A549 (cell line): ENCODE data around the gene ADSL. TPM values are rescaled to one million over a fixed set of nuclear protein-coding genes. Genes with fewer than 3 reads are reported as not detected.

Experiments used
- ATAC-seq, 2 experiments: fragments of 200-7000 bp in 1 of 2; fragments of >200 bp in 1 of 2; cut with Nextera tagmentation in 1 of 2; cut with Tn5 transposase in 1 of 2; 3 replicates each; pipeline versions ENCODE4 v1.8.0 to v1.9.1; 2018 to 2020; ENCODE audit warnings: mild to moderate bottlenecking in 1 of 2, moderate library complexity in 1 of 2
- CTCF ChIA-PET: fragments of 300-600 bp; sonication (Branson Sonifier 250); formaldehyde crosslinking; extraction: SDS; loops from one replicate; lab custom pipeline; 2021; ENCODE audit warnings: antibody characterized with exemption, inconsistent platforms; lab: Yijun Ruan, JAX
- POLR2A ChIA-PET: fragments of 350-600 bp; formaldehyde crosslinking; extraction: SDS; loops from one replicate; lab custom pipeline; 2021; ENCODE audit warnings: antibody characterized with exemption, inconsistent platforms; lab: Yijun Ruan, JAX
- DNase-seq, 2 experiments: peaks; one replicate each; pipeline versions ENCODE4 v3.0.0 to v3.0.0-alpha.2; 2011 to 2016; ENCODE audit warnings: low read depth in 1 of 2, low spot score in 1 of 2
- FAIRE-seq: peaks from 2 replicates; lab custom pipeline; 2011; peaks lifted over from hg19 to GRCh38; lab: Jason Lieb, UNC
- H3K27ac ChIP-seq, 2 experiments: fragments of >200 bp; sonication (Bioruptor Twin); formaldehyde crosslinking; 3 replicates each; pipeline ENCODE4 v1.5.1; 2016 to 2017
- H3K4me1 ChIP-seq: fragments of >200 bp; sonication (Bioruptor Twin); formaldehyde crosslinking; 3 replicates; pipeline ENCODE4 v1.6.1; 2016
- H3K4me2 ChIP-seq: fragments of >200 bp; sonication (Bioruptor Twin); formaldehyde crosslinking; 3 replicates; pipeline ENCODE4 v1.6.1; 2016
- H3K4me3 ChIP-seq: fragments of >200 bp; sonication (Bioruptor Twin); formaldehyde crosslinking; 3 replicates; pipeline ENCODE4 v1.5.1; 2016
- H3K9me3 ChIP-seq: fragments of >200 bp; sonication (Bioruptor Twin); formaldehyde crosslinking; 3 replicates; pipeline ENCODE4 v1.6.1; 2016
- BHLHE40 ChIP-seq: IDR thresholded peaks from 2 replicates; pipeline ENCODE4 v1.6.1; 2012; ENCODE audit warnings: low read depth, low read length, inconsistent platforms
- EHF ChIP-seq: fragments of 250-450 bp; sonication (Bioruptor Pico); IDR thresholded peaks from 2 replicates; pipeline ENCODE4 v1.5.0; 2020; ENCODE audit warnings: mild to moderate bottlenecking
- EHMT2 ChIP-seq: fragments of 200-600 bp; sonication (generic); IDR thresholded peaks from 2 replicates; pipeline ENCODE4 v1.6.1; 2016; ENCODE audit warnings: antibody characterized with exemption, low read depth, mild to moderate bottlenecking, moderate library complexity
- FOSB ChIP-seq: fragments of 250-450 bp; sonication (Bioruptor Pico); IDR thresholded peaks from 2 replicates; pipeline ENCODE4 v1.5.0; 2020; ENCODE audit warnings: mild to moderate bottlenecking, moderate library complexity
- FOSL2 ChIP-seq, 2 experiments: fragments of 450-650 bp in 1 of 2; fragments of >200 bp in 1 of 2; sonication (Bioruptor Twin) in 1 of 2; formaldehyde crosslinking; IDR thresholded peaks; 2 replicates each; pipeline versions ENCODE4 v1.5.0 to v1.6.1; 2016 to 2020; ENCODE audit warnings: mild to moderate bottlenecking in 1 of 2, moderate library complexity in 1 of 2
- FOXS1 ChIP-seq: fragments of 250-450 bp; sonication (Bioruptor Pico); IDR thresholded peaks from 2 replicates; pipeline ENCODE4 v1.5.0; 2020; ENCODE audit warnings: mild to moderate bottlenecking, moderate library complexity
- HEYL ChIP-seq: fragments of 250-450 bp; sonication (Bioruptor Pico); IDR thresholded peaks from 2 replicates; pipeline ENCODE4 v1.8.0; 2021; ENCODE audit warnings: mild to moderate bottlenecking, moderate library complexity
- HOXA7 ChIP-seq: fragments of 250-450 bp; sonication (Bioruptor Pico); IDR thresholded peaks from 2 replicates; pipeline ENCODE4 v1.5.0; 2020; ENCODE audit warnings: mild to moderate bottlenecking, moderate library complexity
- KDM1A ChIP-seq: fragments of 200-600 bp; sonication (generic); IDR thresholded peaks from 2 replicates; pipeline ENCODE4 v1.6.1; 2016; ENCODE audit warnings: low read depth, mild to moderate bottlenecking
- MAFK ChIP-seq: fragments of 450-650 bp; IDR thresholded peaks from 2 replicates; pipeline ENCODE4 v1.6.1; 2014; ENCODE audit not compliant: partially characterized antibody
- MAZ ChIP-seq: fragments of 150-350 bp; IDR thresholded peaks from 2 replicates; pipeline ENCODE4 v1.6.1; 2014; ENCODE audit warnings: antibody characterized with exemption, low read depth, low read length, borderline replicate concordance
- NPAS2 ChIP-seq: fragments of 250-450 bp; sonication (Bioruptor Pico); IDR thresholded peaks from 2 replicates; pipeline ENCODE4 v1.8.0; 2022; ENCODE audit warnings: mild to moderate bottlenecking, moderate library complexity, borderline replicate concordance
- PHF8 ChIP-seq: fragments of 200-600 bp; sonication (generic); IDR thresholded peaks from 2 replicates; pipeline ENCODE4 v1.6.1; 2016; ENCODE audit warnings: low read depth, mild to moderate bottlenecking, antibody characterized with exemption, moderate library complexity, borderline replicate concordance
- RARB ChIP-seq: fragments of 250-450 bp; sonication (Bioruptor Pico); IDR thresholded peaks from 2 replicates; pipeline ENCODE4 v1.8.0; 2021; ENCODE audit warnings: mild to moderate bottlenecking, moderate library complexity
- RCOR1 ChIP-seq: fragments of 150-350 bp; IDR thresholded peaks from 2 replicates; pipeline ENCODE4 v1.6.1; 2014; ENCODE audit warnings: antibody characterized with exemption, low read length, low read depth
- RFX5 ChIP-seq: fragments of 450-650 bp; IDR thresholded peaks from 2 replicates; pipeline ENCODE4 v1.7.1; 2014; ENCODE audit warnings: antibody characterized with exemption, mild to moderate bottlenecking, moderate library complexity
- RNF2 ChIP-seq: fragments of 200-600 bp; sonication (generic); IDR thresholded peaks from 2 replicates; pipeline ENCODE4 v1.6.1; 2016; ENCODE audit warnings: low read depth, mild to moderate bottlenecking, antibody characterized with exemption, moderate library complexity, borderline replicate concordance
- SREBF2 ChIP-seq: fragments of 450-650 bp; IDR thresholded peaks from 2 replicates; pipeline ENCODE4 v1.6.1; 2014; ENCODE audit warnings: mild to moderate bottlenecking, moderate library complexity
- TFCP2L1 ChIP-seq: fragments of 250-450 bp; sonication (Bioruptor Pico); IDR thresholded peaks from 2 replicates; pipeline ENCODE4 v1.5.0; 2021; ENCODE audit warnings: mild to moderate bottlenecking
- TP53 ChIP-seq: fragments of 250-450 bp; sonication (Bioruptor Pico); IDR thresholded peaks from 2 replicates; pipeline ENCODE4 v1.5.0; 2021; ENCODE audit warnings: mild to moderate bottlenecking, moderate library complexity
- ZC3H11A ChIP-seq: fragments of 450-650 bp; IDR thresholded peaks from 2 replicates; pipeline ENCODE4 v1.6.1; 2014; ENCODE audit warnings: antibody characterized with exemption, mild to moderate bottlenecking
- ZNF302 ChIP-seq: fragments of 250-450 bp; sonication (Bioruptor Pico); IDR thresholded peaks from 2 replicates; pipeline ENCODE4 v1.9.0; 2021; ENCODE audit warnings: inconsistent platforms, mild to moderate bottlenecking, moderate library complexity
- ZSCAN20 ChIP-seq: fragments of 250-450 bp; sonication (Bioruptor Pico); IDR thresholded peaks from 2 replicates; pipeline ENCODE4 v1.8.0; 2022; ENCODE audit warnings: mild to moderate bottlenecking, moderate library complexity
- WGBS: methylation state at CpG from one replicate; pipeline ENCODE4 v1.1.6; 2017; ENCODE audit errors: missing lambda C conversion rate; 5-methylcytosine and 5-hydroxymethylcytosine counted together
- polyA plus RNA-seq, 4 experiments: library from polyadenylated mRNA; depleted of rRNA in 3 of 4; stranded (reverse); fragments of >200 nt; fragmentation: RNase III in 1 of 4; extraction: RNeasy Plus Mini Kit Qiagen cat#74134 plus additional on column Dnase treatment in 1 of 4; gene quantifications; 2 replicates in 3 of 4; 3 replicates in 1 of 4; pipeline ENCODE4 v1.2.3, GENCODE V29; 2011 to 2017
- TF ChIP-seq, protein P1 (sequence below): IDR thresholded peaks from 2 replicates; pipeline ENCODE4 v1.6.1; 2012
- TF ChIP-seq, protein P2 (sequence below): IDR thresholded peaks from 2 replicates; pipeline ENCODE4 v1.6.1; 2012
- TF ChIP-seq, protein P3 (sequence below): fragments of >200 bp; sonication (Bioruptor Twin); formaldehyde crosslinking; IDR thresholded peaks from 3 replicates; pipeline ENCODE4 v1.5.1; 2016

The ADSL gene
- polyA plus RNA-seq, 2 of the 4 experiments (the other 2 are of a cell fraction), result 85.6 to 126 TPM

DNA sequence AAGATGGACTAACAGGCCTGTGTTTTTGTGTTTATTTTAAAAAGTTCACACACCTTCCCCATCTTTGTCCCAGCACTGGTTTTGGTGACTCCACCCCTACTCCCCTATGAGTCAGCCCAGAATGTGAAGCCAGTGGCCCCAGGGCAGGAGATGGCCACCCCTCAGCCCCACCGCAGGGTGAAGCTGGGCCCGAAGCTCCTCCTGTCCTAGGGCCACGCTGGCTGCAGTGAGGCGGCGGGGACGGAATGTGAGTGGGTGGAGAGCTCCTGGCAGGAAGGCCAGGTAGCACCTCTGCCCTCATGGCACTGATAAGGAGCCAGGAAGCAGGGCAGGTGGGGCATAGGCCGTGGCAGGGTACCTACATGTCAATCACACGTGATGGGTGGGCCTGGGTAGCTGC, 64.0 kb downstream of the ADSL start:
- ChIA-PET CTCF (interaction anchor here (0.6 to 1.7 kb wide), 3 partner anchors 11 to 305 kb away, joined by 3 to 4 read pairs (median 4); no protein-coding TSS in a partner anchor), POLR2A (no interaction called here)
- ATAC-seq, result no peak
- Histone ChIP-seq H3K9me3 (no peaks in the 10 kb centered on the region), H3K4me3 (no peak overlapping the region), H3K27ac (no peak overlapping the region), H3K4me2 (no peak overlapping the region), H3K4me1 (0 out of 3 replicates have a peak, but pooled peaks cover 3% of the 10 kb centered on the region)
- WGBS, result 75% methylated on average over 4 of the region's 8 CpGs
- DNase-seq, result no peak
- TF ChIP-seq FOSB (CRISPR knock-in tag), result no peak
- TF ChIP-seq BHLHE40, result no peak
- no peak for TF ChIP-seq ZNF302
- TF ChIP-seq, protein P1, sequence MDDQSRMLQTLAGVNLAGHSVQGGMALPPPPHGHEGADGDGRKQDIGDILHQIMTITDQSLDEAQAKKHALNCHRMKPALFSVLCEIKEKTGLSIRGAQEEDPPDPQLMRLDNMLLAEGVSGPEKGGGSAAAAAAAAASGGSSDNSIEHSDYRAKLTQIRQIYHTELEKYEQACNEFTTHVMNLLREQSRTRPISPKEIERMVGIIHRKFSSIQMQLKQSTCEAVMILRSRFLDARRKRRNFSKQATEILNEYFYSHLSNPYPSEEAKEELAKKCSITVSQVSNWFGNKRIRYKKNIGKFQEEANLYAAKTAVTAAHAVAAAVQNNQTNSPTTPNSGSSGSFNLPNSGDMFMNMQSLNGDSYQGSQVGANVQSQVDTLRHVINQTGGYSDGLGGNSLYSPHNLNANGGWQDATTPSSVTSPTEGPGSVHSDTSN, result no peak
- no peak for TF ChIP-seq MAZ
- TF ChIP-seq TP53 (CRISPR knock-in tag), result no peak
- TF ChIP-seq FOSL2 (IDR thresholded peaks at IDR 0.05), result no peak
- TF ChIP-seq FOSL2 (CRISPR knock-in tag; IDR thresholded peaks at IDR 0.05), result no peak
- TF ChIP-seq EHF (CRISPR knock-in tag), result no peak
- TF ChIP-seq HOXA7, result no peak
- no peak for TF ChIP-seq RNF2
- TF ChIP-seq HEYL, result no peak
- no peak for FAIRE-seq

DNA sequence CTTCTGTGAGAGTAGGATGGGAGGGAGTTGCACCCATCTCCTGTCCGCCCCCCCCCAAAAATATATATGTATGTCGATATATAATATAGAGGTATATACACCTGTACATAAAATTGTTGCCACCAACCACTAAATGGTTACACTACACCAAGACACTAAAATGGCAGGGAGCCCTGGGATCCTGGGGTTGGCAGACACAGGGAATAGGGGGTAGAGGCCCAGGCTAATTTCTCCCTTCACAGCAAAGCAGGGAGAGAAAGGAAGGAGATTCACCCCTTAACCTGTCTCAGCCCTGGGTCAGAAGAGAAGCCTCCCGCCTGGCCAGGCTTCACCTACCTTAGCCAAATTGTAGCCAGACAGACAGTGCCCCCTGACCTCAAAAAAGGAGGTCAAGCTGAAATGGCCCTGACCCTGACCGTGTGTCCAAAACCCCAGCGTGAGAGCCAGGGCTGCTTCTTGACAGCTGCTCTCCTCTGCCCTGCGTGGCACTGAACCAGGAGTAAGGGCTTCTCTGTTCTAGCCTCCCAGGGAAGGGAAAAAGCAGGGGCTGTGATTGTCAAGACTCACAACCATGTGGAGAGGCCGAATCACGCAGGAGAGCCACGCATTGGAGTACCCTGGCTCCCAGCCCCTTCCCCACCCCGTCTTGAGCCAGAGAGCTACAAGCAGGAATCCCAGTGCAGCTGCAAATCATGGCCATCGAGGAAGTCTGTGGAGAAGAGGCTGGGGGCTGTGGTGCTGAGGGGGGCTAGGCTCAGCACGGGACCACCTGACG, 64.6 kb downstream of the ADSL start:
- TF ChIP-seq MAFK (no peak), BHLHE40 (no peak), PHF8 (no peak), KDM1A (no peak), HEYL (no peak), TFCP2L1 (CRISPR knock-in tag) (no peak), RARB (CRISPR knock-in tag) (no peak), SREBF2 (no peak), RFX5 (no peak), EHF (CRISPR knock-in tag) (no peak), FOXS1 (no peak), ZSCAN20 (no peak), NPAS2 (no peak), EHMT2 (no peak), FOSL2 (IDR thresholded peaks at IDR 0.05) (no peak), FOSL2 (CRISPR knock-in tag; IDR thresholded peaks at IDR 0.05) (no peak), RCOR1 (no peak), ZC3H11A (no peak)
- TF ChIP-seq, protein P1, result no peak
- TF ChIP-seq, protein P2, sequence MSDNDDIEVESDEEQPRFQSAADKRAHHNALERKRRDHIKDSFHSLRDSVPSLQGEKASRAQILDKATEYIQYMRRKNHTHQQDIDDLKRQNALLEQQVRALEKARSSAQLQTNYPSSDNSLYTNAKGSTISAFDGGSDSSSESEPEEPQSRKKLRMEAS, result no peak
- TF ChIP-seq, protein P3, sequence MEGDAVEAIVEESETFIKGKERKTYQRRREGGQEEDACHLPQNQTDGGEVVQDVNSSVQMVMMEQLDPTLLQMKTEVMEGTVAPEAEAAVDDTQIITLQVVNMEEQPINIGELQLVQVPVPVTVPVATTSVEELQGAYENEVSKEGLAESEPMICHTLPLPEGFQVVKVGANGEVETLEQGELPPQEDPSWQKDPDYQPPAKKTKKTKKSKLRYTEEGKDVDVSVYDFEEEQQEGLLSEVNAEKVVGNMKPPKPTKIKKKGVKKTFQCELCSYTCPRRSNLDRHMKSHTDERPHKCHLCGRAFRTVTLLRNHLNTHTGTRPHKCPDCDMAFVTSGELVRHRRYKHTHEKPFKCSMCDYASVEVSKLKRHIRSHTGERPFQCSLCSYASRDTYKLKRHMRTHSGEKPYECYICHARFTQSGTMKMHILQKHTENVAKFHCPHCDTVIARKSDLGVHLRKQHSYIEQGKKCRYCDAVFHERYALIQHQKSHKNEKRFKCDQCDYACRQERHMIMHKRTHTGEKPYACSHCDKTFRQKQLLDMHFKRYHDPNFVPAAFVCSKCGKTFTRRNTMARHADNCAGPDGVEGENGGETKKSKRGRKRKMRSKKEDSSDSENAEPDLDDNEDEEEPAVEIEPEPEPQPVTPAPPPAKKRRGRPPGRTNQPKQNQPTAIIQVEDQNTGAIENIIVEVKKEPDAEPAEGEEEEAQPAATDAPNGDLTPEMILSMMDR, result no peak
- POLR2A ChIA-PET, result no interaction called here
- FAIRE-seq, result no peak

More for the DNA sequence above, 64.6 kb downstream of the ADSL start:
- DNase-seq (no peak), ATAC-seq (no peak)
- 86% methylated on average over 10 of the region's 13 CpGs for WGBS
- H3K4me2 ChIP-seq, result no peak overlapping the region
- no peaks in the 10 kb centered on the region for H3K9me3 ChIP-seq
- H3K4me3 ChIP-seq, result no peak overlapping the region
- H3K4me1 ChIP-seq, result 0 out of 3 replicates have a peak, but pooled peaks cover 3% of the 10 kb centered on the region
- H3K27ac ChIP-seq, result no peak overlapping the region
- CTCF ChIA-PET, result interaction anchor here (0.6 to 1.7 kb wide), 2 partner anchors 17 to 305 kb away, joined by 3 to 4 read pairs; no protein-coding TSS in a partner anchor
